Esophagus muscularis mucosa (tissue), 4 donors: ENCODE measurements around the gene TTC6. TPM values are rescaled to one million over a fixed set of nuclear protein-coding genes. Genes with fewer than 3 reads are reported as not detected.

Experiments
- DNase-seq: peaks from one replicate; pipeline ENCODE4 v3.0.0-alpha.2; 2017; ENCODE audit errors: extremely low spot score
- H3K27ac ChIP-seq, 4 donors: fragments of 200-600 bp; sonication (generic); replicated peaks in 1 of 4; 1 replicate in 3 of 4; 2 replicates in 1 of 4; pipeline ENCODE4 v1.5.1; 2016 to 2019; ENCODE audit warnings: mild to moderate bottlenecking in 1 of 4
- H3K27me3 ChIP-seq, 4 donors: fragments of 200-600 bp; sonication (generic); one replicate each; pipeline versions ENCODE4 v1.5.1 to v1.6.0; 2016 to 2019
- H3K36me3 ChIP-seq, 4 donors: fragments of 200-600 bp; sonication (generic); one replicate each; pipeline ENCODE4 v1.5.1; 2016 to 2019
- H3K4me1 ChIP-seq, 4 donors: fragments of 200-600 bp; sonication (generic); one replicate each; pipeline ENCODE4 v1.5.1; 2016 to 2019
- H3K4me3 ChIP-seq, 4 donors: fragments of 200-600 bp; sonication (generic); 1 replicate in 2 of 4; 2 replicates in 2 of 4; pipeline ENCODE4 v1.5.1; 2016 to 2019; ENCODE audit warnings: mild to moderate bottlenecking in 4 of 4, moderate library complexity in 1 of 4
- H3K9me3 ChIP-seq, 4 donors: fragments of 200-600 bp; sonication (generic); 1 replicate in 3 of 4; 2 replicates in 1 of 4; pipeline ENCODE4 v1.5.1; 2016 to 2019
- EP300 ChIP-seq: sonication (generic); formaldehyde crosslinking; IDR thresholded peaks from one replicate; pipeline ENCODE4 v1.6.1; 2017; ENCODE audit warnings: antibody characterized with exemption
- POLR2A ChIP-seq: fragments of 450-650 bp; IDR thresholded peaks from one replicate; pipeline ENCODE4 v1.6.1; 2017; ENCODE audit warnings: antibody characterized with exemption, moderate library complexity, mild to moderate bottlenecking, low read depth
- POLR2AphosphoS5 ChIP-seq, 2 donors: sonication (generic); formaldehyde crosslinking; IDR thresholded peaks; one replicate each; pipeline ENCODE4 v1.6.1; 2017; ENCODE audit warnings: antibody characterized with exemption in 2 of 2
- WGBS: methylation state at CpG from one replicate; pipeline ENCODE4 v1.1.5; 2018; 5-methylcytosine and 5-hydroxymethylcytosine counted together
- intact Hi-C: fragments of 100-400 bp; cut with DNase I; formaldehyde crosslinking; loops from one replicate; pipeline ENCODE4 v1.15.1; 2023
- total RNA-seq, 4 donors: library from RNA; depleted of rRNA; stranded (reverse); fragments of >200 nt; gene quantifications; one replicate each; pipeline versions ENCODE4 v1.1.0 to v1.2.1, GENCODE V29; 2016
- TF ChIP-seq, protein P1 (sequence below), 3 experiments: fragments of 200-600 bp in 2 of 3; fragments of 450-650 bp in 1 of 3; sonication (generic) in 2 of 3; IDR thresholded peaks; one replicate each; pipeline ENCODE4 v1.5.1; 2017 to 2019; ENCODE audit warnings: antibody characterized with exemption in 3 of 3, mild to moderate bottlenecking in 2 of 3, moderate library complexity in 1 of 3

Gene TTC6
- total RNA-seq, 4 donors from 2014 or later = not detected

DNA sequence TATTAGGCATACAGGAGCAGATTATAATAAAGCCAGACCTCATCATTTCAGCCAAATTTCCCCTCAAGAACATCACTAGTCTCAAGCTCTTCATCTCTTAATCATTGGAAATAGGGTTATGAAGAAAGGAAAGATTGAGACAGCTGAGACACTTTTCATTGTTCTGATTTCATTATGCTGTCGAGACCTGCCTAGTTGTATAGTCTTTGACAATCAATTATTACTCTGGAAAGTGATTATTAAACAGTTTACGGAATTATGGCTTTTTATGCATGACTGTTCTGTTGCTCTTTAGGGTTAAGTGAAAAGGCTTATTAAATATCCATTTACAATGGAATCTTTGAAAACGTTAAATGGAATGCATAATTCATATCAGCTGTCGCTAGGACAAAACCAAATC is 48.3 kb downstream of the TTC6 start:
- no peaks in the 10 kb centered on the region for H3K36me3 ChIP-seq
- no peak for DNase-seq
- H3K4me3 ChIP-seq = no peak overlapping the region
- no peaks in the 10 kb centered on the region for H3K4me1 ChIP-seq
- no peaks in the 10 kb centered on the region for H3K27me3 ChIP-seq
- WGBS = 41% methylated on average over 4 of the region's 4 CpGs
- TF ChIP-seq POLR2A (no peak), EP300 (no peak), POLR2AphosphoS5 (IDR thresholded peaks at IDR 0.05) (no peak)
- TF ChIP-seq, protein P1, sequence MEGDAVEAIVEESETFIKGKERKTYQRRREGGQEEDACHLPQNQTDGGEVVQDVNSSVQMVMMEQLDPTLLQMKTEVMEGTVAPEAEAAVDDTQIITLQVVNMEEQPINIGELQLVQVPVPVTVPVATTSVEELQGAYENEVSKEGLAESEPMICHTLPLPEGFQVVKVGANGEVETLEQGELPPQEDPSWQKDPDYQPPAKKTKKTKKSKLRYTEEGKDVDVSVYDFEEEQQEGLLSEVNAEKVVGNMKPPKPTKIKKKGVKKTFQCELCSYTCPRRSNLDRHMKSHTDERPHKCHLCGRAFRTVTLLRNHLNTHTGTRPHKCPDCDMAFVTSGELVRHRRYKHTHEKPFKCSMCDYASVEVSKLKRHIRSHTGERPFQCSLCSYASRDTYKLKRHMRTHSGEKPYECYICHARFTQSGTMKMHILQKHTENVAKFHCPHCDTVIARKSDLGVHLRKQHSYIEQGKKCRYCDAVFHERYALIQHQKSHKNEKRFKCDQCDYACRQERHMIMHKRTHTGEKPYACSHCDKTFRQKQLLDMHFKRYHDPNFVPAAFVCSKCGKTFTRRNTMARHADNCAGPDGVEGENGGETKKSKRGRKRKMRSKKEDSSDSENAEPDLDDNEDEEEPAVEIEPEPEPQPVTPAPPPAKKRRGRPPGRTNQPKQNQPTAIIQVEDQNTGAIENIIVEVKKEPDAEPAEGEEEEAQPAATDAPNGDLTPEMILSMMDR (IDR thresholded peaks at IDR 0.05) = no peak
- no peak overlapping the region for H3K27ac ChIP-seq
- intact Hi-C loops = no loop called here
- no peaks in the 10 kb centered on the region for H3K9me3 ChIP-seq

Other genes with a start within 250 kb of the TTC6 start
- under 1 TPM in 2 of 4 donors, not detected in 2; 0.17 to 0.97 TPM for gene FOXA1, start 380 bp upstream of the TTC6 start, total RNA-seq